SHP77 treated with DMSO at 0.1 percent for 48 hours (cell line): Measurements from ENCODE around the gene DTNBP1.

Source experiments
- DNase-seq: peaks from one replicate; lab custom pipeline; 2025; lab: John Stamatoyannopoulos, UW

DTNBP1 gene

GRCh38 chr6:15588971-15589634 lies 73.7 kb downstream of the DTNBP1 start:
- DNase-seq: no peak

GRCh38 chr6:15586503-15586902 lies 76.3 kb downstream of the DTNBP1 start:
- DNase-seq: no peak

GRCh38 chr6:15585760-15586214 lies 77.0 kb downstream of the DTNBP1 start:
- no peak for DNase-seq

- DNase-seq: no peak
These were observed 80.3 kb downstream of the DTNBP1 start for GRCh38 chr6:15582499-15582898.

- DNase-seq: no peak
These were observed 81.1 kb downstream of the DTNBP1 start for GRCh38 chr6:15581751-15582150.

GRCh38 chr6:15580326-15580725 lies 82.5 kb downstream of the DTNBP1 start:
- DNase-seq: no peak

GRCh38 chr6:15578716-15579391 lies 84.0 kb downstream of the DTNBP1 start:
- no peak for DNase-seq

- DNase-seq: no peak
These were observed 85.2 kb downstream of the DTNBP1 start for GRCh38 chr6:15577550-15578171.

GRCh38 chr6:15577106-15577505 lies 85.7 kb downstream of the DTNBP1 start:
- no peak for DNase-seq

- DNase-seq: no peak
These were observed 87.3 kb downstream of the DTNBP1 start for GRCh38 chr6:15575357-15576033.

GRCh38 chr6:15574486-15574885 lies 88.3 kb downstream of the DTNBP1 start:
- no peak for DNase-seq

GRCh38 chr6:15574023-15574422 lies 88.8 kb downstream of the DTNBP1 start:
- no peak for DNase-seq

- no peak for DNase-seq
These were observed 89.4 kb downstream of the DTNBP1 start for GRCh38 chr6:15573384-15573783.

- DNase-seq: no peak
These were observed 90.4 kb downstream of the DTNBP1 start for GRCh38 chr6:15572296-15573016.

- no peak for DNase-seq
These were observed 92.7 kb downstream of the DTNBP1 start for GRCh38 chr6:15570171-15570570.

GRCh38 chr6:15569035-15569995 lies 93.5 kb downstream of the DTNBP1 start:
- no peak for DNase-seq

GRCh38 chr6:15562977-15563376 lies 99.9 kb downstream of the DTNBP1 start:
- DNase-seq: no peak

- DNase-seq: no peak
These were observed 101.2 kb downstream of the DTNBP1 start for GRCh38 chr6:15561447-15562199.

- no peak for DNase-seq
These were observed 102.1 kb downstream of the DTNBP1 start for GRCh38 chr6:15560713-15561112.

GRCh38 chr6:15557174-15557573 lies 105.7 kb downstream of the DTNBP1 start:
- DNase-seq: no peak
